HT-29 (cell line): Measurements from ENCODE around the gene UVRAG. TPM values are rescaled to one million over a fixed set of nuclear protein-coding genes. Genes with fewer than 3 reads are reported as not detected.

Experiments
- DNase-seq: peaks from one replicate; pipeline ENCODE4 v3.0.0-alpha.2; 2015; ENCODE audit warnings: low spot score
- total RNA-seq: library from RNA; depleted of rRNA; stranded (reverse); fragments of >200 nt; shearing (Covaris generic); gene quantifications from 2 replicates; pipeline ENCODE4 v1.2.3, GENCODE V29; 2014

The UVRAG gene
- total RNA-seq, 1 experiment from 2014 or later: 11.9 TPM

DNA sequence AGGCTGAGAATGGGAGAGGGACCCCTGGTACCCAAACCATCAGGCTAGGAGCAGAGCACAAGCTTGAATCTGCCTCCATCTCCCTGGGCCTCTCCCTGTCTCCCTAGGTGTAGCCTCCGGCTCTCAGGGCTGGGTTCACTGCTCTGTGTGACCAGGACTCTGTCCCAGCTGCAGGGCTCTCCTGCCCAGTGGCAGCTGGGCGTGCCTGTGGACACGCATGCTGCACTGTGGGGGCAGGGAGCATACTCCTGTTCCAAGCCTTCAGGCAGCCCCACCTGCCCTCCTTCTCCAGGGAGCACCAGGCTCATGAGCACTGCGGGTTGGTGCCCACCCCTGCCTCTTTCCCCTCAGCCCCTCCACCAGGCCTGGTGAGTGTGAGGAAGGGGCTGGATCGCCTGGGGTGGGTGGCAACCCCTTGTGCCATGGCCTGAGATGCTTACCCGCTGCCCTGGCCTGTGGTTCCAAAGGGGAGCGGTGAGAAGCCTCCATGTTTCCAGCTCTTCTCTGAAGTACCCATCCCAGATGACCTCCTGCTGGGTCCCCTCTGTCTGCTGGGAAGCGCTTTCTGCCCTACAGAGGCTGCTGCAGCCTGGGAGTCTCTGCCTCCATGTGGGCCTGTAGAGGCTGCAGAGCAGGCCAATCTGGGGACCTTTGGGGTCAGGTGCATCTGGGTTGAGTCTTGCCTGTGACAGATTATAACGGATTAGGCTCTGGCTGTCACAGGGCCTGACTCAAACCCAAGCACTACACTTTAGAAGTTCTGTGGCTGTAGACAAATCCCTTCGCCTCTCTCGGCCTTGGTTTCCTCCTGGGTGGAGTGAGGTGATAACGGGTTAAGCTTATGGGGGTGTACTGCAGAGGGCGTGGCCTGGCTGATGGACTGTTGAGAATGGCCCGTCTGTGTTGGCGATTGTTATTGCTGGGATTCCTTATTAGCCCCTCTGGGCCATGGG lies 347.6 kb downstream of the UVRAG start:
- DNase-seq: no peak

GRCh38 chr11:76163289-76163880 lies 348.4 kb downstream of the UVRAG start:
- no peak for DNase-seq

GRCh38 chr11:76164081-76164480 lies 349.1 kb downstream of the UVRAG start:
- no peak for DNase-seq

DNA sequence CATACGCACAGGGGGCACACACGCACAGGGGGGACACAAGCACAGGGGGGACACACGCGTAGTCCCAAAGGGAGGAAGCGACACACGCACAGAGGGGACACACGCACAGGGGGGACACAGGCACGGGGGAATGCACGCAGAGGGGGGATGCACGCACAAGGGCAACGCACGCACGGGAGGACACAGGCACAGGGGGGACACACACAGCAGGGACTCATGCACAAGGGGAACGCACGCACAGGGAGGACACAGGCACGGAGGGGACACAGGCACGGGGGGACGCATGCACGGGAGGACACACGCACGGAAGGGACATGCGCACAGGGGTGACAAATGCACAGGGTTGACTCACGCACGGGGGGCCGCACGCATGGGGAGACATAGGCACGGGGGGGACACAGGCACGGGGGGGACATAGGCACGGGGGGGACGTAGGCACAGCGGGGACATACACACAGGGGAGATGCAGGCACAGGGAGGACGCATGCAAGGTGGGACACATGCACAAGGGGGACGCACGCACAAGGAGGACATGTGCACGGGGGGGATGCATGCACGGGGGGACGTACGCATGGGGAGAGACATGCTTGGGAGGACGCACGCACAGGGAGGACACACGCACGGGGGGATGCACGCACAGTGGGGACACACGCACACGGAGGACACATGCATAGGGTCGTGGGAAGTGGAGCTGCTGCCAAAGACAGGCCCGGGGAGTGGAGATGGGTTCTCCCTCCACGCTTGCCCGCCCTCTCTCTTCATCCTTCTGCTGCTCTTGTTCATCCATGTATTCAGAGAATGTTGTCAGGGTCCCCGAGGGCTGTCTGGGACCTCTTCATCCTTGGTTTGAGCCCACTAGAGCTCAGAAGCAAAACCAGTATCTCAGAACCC lies 350.1 kb downstream of the UVRAG start:
- DNase-seq: no peak

DNA sequence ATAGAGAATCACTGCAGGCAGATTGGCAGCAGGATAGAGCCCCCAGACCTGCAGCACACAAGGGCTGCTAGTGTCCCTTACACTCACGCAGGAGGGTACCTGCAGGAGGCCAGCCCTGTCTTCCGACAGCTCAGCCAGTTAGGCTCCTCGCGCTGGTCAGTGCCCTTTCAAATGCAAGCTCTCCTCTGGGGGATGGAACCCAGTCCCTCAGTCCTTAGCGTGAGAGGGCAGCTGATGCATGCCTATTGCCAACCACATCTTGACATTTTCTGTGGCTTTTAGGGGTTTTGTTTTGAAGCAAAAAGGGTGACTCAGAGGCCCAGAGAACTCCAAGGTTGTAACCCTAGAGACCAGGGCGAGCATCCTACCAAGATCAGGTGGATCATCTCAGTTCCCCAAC lies 351.3 kb downstream of the UVRAG start:
- no peak for DNase-seq

DNA sequence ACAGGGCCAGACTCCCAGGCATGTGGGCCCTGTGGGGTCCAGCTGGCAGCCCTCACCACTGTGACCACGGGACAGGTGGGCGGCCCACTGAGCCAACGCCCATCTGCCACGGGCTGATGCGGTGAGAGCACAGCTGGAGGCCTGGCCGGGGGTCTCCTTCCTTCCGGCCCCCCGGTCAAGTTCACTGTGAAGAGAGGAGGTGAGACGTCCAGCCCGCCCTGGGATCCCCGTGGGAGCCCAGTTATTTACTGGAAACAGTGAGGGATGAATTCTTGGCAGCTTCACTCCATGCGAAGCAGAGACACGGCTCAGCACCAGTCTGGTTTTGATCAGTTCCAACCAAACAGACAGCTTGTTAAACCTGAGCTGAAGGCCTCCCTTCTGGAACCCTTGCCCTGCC lies 352.6 kb downstream of the UVRAG start:
- DNase-seq: no peak

GRCh38 chr11:76169473-76169896 lies 354.5 kb downstream of the UVRAG start:
- DNase-seq: no peak

GRCh38 chr11:76170468-76170867 lies 355.5 kb downstream of the UVRAG start:
- no peak for DNase-seq

DNA sequence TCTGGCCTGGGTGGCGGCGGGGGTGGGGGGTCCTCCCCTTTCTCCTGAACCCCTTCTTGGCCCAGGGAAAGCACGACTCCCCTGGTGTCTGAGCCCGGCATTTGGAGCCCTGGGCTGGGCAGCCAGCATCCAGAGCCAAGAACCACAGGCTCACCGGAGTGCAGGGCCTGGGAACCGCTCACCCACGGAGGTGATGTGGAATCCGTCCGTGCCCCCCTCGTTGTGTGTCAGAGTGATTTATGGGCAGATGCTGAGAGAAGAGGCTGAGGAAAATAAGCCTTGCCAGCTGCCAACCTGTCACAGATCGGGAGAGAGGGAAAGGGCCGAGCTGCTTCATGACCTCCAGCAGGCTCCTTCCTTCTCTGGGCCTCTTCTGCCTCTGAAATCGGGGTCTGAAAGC lies 357.6 kb downstream of the UVRAG start:
- DNase-seq: no peak

- DNase-seq: no peak
Observed at GRCh38 chr11:76173663-76174062, 358.7 kb downstream of the UVRAG start.

- DNase-seq: no peak
Observed at GRCh38 chr11:76174330-76174729, 359.3 kb downstream of the UVRAG start.

GRCh38 chr11:76175783-76176182 lies 360.8 kb downstream of the UVRAG start:
- no peak for DNase-seq

DNA sequence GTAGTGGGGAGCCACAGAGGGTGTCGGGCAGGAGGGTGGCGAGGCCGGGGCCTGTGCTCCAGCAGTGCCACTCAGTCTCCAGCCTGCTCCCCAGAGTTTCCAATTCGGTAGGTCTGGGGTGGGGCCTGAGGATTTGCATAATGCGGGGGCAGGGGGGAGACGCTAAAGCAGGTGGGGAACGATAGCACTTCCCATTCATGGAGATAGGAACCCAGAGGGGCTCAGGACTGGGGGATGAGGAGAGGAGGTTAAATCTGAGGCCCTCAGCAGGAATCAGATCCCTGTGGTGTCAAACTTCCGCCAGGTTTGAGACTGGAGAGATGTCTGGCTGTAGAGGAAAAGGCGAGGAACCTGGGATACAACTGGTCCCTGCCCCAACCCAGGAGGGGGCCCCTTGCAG lies 361.5 kb downstream of the UVRAG start:
- DNase-seq: no peak

DNA sequence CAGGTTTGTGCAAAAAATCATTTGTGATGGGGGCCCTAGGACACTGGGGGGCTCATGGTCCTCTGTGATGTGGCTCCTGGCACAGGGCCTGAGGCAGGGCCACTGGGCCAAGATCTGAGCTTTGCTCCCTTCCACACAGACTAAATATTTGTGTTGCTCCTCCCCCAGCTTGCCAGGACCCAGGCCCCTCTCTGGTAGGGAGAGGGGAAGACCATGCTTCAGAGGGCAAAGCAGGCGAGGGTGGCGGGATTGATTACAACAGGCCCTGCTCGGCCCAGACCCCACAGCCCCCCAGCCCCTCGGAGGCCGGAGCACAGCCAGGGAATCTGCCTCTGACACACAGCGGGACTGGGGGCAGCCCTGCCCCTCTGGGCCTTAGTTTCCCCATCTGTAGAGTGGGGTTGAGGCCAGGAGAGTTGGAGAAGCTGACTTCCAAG lies 362.3 kb downstream of the UVRAG start:
- no peak for DNase-seq

- DNase-seq: no peak
Observed at GRCh38 chr11:76179147-76179546, 364.1 kb downstream of the UVRAG start.

GRCh38 chr11:76181371-76181770 lies 366.4 kb downstream of the UVRAG start:
- no peak for DNase-seq

GRCh38 chr11:76184551-76184993 lies 369.6 kb downstream of the UVRAG start:
- DNase-seq: no peak

GRCh38 chr11:76185511-76185910 lies 370.5 kb downstream of the UVRAG start:
- DNase-seq: no peak

DNA sequence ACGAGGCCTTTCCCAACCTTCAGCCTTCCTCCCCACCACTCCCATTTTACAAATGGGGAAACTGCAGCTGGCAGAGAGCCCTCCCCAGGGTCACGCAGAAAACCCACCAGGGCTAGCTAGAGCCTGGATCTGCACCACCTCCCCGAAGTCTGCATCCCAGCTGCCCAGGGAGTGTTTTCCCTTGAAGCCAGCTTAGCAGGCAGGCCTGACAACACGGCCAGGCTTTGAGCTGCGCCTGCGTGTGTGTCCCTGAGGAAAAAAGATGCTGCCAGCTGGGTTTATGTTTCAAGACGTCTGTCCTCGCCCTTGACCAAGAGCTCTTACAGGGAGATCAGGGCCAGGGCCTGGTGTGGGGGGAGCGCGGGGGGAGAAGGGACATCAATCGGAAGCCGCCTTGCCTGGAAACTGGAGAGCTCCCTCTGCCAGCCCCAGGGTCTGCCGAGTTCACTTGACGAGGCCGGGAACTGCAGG lies 371.0 kb downstream of the UVRAG start:
- no peak for DNase-seq

GRCh38 chr11:76186776-76187279 lies 371.8 kb downstream of the UVRAG start:
- DNase-seq: no peak

GRCh38 chr11:76188873-76189272 lies 373.9 kb downstream of the UVRAG start:
- no peak for DNase-seq

- DNase-seq: no peak
Observed at GRCh38 chr11:76189682-76190081, 374.7 kb downstream of the UVRAG start.
